DND-41 (cell line): Measurements from ENCODE around the gene RGS14.

Experiments used
- CTCF ChIP-seq: IDR thresholded peaks from 2 replicates; pipeline ENCODE4 v1.5.1; 2012; ENCODE audit warnings: borderline replicate concordance, low read length, moderate library complexity, mild to moderate bottlenecking; ENCODE audit not compliant: poor library complexity, severe bottlenecking; ENCODE audit errors: extremely low read depth
- EZH2 ChIP-seq: IDR thresholded peaks from 3 replicates; pipeline ENCODE4 v1.6.1; 2012; ENCODE audit warnings: borderline replicate concordance, low read depth, mild to moderate bottlenecking, moderate library complexity, low read length, inconsistent platforms; ENCODE audit not compliant: severe bottlenecking

- TF ChIP-seq CTCF (peak; percentile 97), EZH2 (no peak)
Measured at GRCh38 chr5:177390363-177391300, 32.9 kb downstream of the RGS14 start.
